ENCODE data around the gene SCAP. TPM values are rescaled to one million over a fixed set of nuclear protein-coding genes. Genes with fewer than 3 reads are reported as not detected.

Gene SCAP
- total and polyA plus RNA-seq, 2 experiments from 2014 or later, result 35.5 to 141 TPM

GRCh38 chr3:47452453-47453215, 23.1 kb downstream of the SCAP start (continued):
- TF ChIP-seq ZNF462 (CRISPR knock-in tag; IDR thresholded peaks at IDR 0.05) (no peak), NANOG (IDR thresholded peaks at IDR 0.05; ENCODE audit: borderline replicate concordance) (no peak), CTCF (conservative IDR thresholded peaks at IDR 0.05; ENCODE audit: low read depth in 2 of 2) (no peak), ETS1 (IDR thresholded peaks at IDR 0.05) (no peak), ZNF331 (CRISPR knock-in tag; IDR thresholded peaks at IDR 0.05; ENCODE audit: low read depth) (no peak)
